GM18858 (cell line): ENCODE measurements around the gene SMIM11.
"Not testable (repeated sequence)": the region's sequence is repeated elsewhere in the genome, so short reads cannot be mapped to it uniquely, and the experiment has no call there.

Source experiments
- ATAC-seq: cut with Tn5 transposase; IDR thresholded peaks from one replicate; pipeline ENCODE4 v1.9.1; 2021; ENCODE audit not compliant: unreplicated experiment

SMIM11 gene

GRCh38 chr21:34407294-34407693 is 32.0 kb downstream of the SMIM11 start:
- not testable (repeated sequence) for ATAC-seq

DNA sequence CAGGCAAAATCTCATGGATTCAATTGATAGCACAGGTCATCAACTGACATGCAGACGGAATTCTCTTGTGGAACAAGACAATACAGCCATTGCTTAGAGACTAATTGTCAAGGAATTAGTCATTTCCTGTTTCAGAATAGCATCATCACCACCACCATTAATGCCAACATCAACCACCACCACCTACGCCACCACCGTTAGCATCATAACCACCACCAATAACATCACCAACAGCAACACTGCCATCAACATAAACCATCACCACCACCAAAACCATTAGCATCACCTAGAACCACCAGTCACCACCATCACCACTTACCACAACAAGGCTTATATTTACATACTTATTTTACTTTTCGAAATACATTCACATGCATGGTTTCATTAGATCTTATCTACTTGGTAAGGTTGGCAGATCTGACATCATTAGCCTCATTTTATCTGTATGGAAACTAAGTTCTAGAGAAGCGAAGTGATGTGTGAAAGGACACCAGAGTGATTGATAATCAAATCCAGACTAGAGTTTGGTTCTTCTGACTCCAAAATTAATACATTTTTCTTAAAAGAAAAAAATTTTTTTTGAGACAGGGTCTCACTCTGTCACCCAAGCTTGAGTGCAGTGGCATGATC is 42.3 kb downstream of the SMIM11 start:
- not testable (repeated sequence) for ATAC-seq

DNA sequence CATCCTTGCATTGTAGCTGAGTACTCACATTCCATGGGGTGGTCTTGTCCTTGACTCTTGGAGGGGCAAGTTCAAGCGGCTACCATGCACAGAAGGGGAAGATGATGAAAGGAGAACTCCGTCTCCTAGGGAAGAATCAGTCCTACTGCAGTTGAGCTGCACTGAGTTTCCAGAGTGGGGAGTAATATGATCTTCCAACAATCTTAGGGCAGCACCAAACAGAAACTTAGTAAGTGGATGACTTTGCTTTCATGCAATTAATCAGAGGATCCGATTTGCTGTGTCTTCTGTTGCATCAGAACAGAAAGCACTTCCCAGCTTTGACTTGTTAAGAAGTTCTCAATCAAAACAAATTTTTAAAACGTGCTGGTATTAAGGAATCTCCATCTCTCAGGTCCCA is 48.5 kb downstream of the SMIM11 start, which contains the start of gene SMIM34:
SMIM34 (minus strand) TSS at position 147 of the 400 bp plus-strand sequence; CDS start at position 35, 112 bp downstream.
- not testable (repeated sequence) for ATAC-seq

GRCh38 chr21:34427339-34427738 is 52.0 kb downstream of the SMIM11 start:
- not testable (repeated sequence) for ATAC-seq

GRCh38 chr21:34428441-34428840 is 53.1 kb downstream of the SMIM11 start:
- ATAC-seq, result not testable (repeated sequence)

GRCh38 chr21:34429710-34430109 is 54.4 kb downstream of the SMIM11 start:
- ATAC-seq, result not testable (repeated sequence)
